K562 (cell line): Measurements from ENCODE around the gene BLOC1S3. TPM values are rescaled to one million over a fixed set of nuclear protein-coding genes. Genes with fewer than 3 reads are reported as not detected.

Experiments
- BCOR ChIP-seq: fragments of 450-650 bp; IDR thresholded peaks from 2 replicates; pipeline ENCODE4 v1.6.1; 2016
- KDM1A ChIP-seq, 2 experiments: fragments of 450-650 bp; IDR thresholded peaks; 2 replicates each; pipeline ENCODE4 v1.6.1; 2016; ENCODE audit warnings: mild to moderate bottlenecking in 2 of 2
- KDM5B ChIP-seq: fragments of 200-600 bp; sonication (generic); IDR thresholded peaks from 2 replicates; pipeline ENCODE4 v1.6.1; 2012; ENCODE audit warnings: low read depth, mild to moderate bottlenecking, moderate library complexity, low read length, control low read depth, inconsistent platforms; ENCODE audit not compliant: insufficient replicate concordance
- L3MBTL2 ChIP-seq: fragments of 450-650 bp; IDR thresholded peaks from 2 replicates; pipeline ENCODE4 v1.6.1; 2016; ENCODE audit warnings: mild to moderate bottlenecking, moderate library complexity
- MAZ ChIP-seq, 2 experiments: fragments of 450-650 bp in 1 of 2; sonication (generic) in 1 of 2; formaldehyde crosslinking; IDR thresholded peaks in 1 of 2; conservative IDR thresholded peaks in 1 of 2; 2 replicates each; pipeline versions ENCODE4 v1.4.0 to v1.5.0; 2020; ENCODE audit warnings: mild to moderate bottlenecking in 1 of 2, missing genetic modification reagents in 1 of 2
- MTA1 ChIP-seq: fragments of 450-650 bp; IDR thresholded peaks from 2 replicates; pipeline ENCODE4 v1.6.1; 2017; ENCODE audit warnings: borderline replicate concordance
- NEUROD1 ChIP-seq: fragments of 150-350 bp; IDR thresholded peaks from 2 replicates; pipeline ENCODE4 v1.6.1; 2014; ENCODE audit warnings: borderline replicate concordance, low read length, low read depth; ENCODE audit not compliant: partially characterized antibody
- POLR2AphosphoS2 ChIP-seq: IDR thresholded peaks from 2 replicates; pipeline ENCODE4 v1.6.1; 2012; ENCODE audit warnings: low read length, improper control_type of control experiment
- RBFOX2 ChIP-seq: fragments of 200-400 bp; formaldehyde crosslinking; IDR thresholded peaks from 2 replicates; pipeline ENCODE4 v1.6.1; 2017; ENCODE audit warnings: low read depth, mild to moderate bottlenecking, low read length, moderate library complexity
- SIN3A ChIP-seq, 2 experiments: fragments of 150-350 bp in 1 of 2; IDR thresholded peaks; 2 replicates each; pipeline ENCODE4 v1.6.1; 2011 to 2016; ENCODE audit warnings: borderline replicate concordance in 2 of 2, low read depth in 2 of 2, low read length in 2 of 2, mild to moderate bottlenecking in 2 of 2, moderate library complexity in 2 of 2; ENCODE audit not compliant: control insufficient read depth in 1 of 2
- SP2 ChIP-seq: IDR thresholded peaks from 2 replicates; pipeline ENCODE4 v1.6.1; 2011; ENCODE audit warnings: mild to moderate bottlenecking, low read depth, low read length, moderate library complexity; ENCODE audit not compliant: poor library complexity, severe bottlenecking; ENCODE audit errors: extremely low read depth
- ZFX ChIP-seq: sonication (generic); formaldehyde crosslinking; IDR thresholded peaks from 2 replicates; pipeline ENCODE4 v1.8.0; 2022; ENCODE audit warnings: mild to moderate bottlenecking, missing genetic modification reagents, moderate library complexity
- ZNF143 ChIP-seq: sonication (generic); formaldehyde crosslinking; IDR thresholded peaks from 2 replicates; pipeline ENCODE4 v1.9.0; 2022; ENCODE audit warnings: mild to moderate bottlenecking, missing genetic modification reagents
- ZNF384 ChIP-seq: IDR thresholded peaks from 2 replicates; pipeline ENCODE4 v1.6.1; 2012; ENCODE audit warnings: low read depth, low read length, improper control_type of control experiment
- ZNF589 ChIP-seq: fragments of 200-800 bp; sonication (Bioruptor generic); IDR thresholded peaks from 2 replicates; pipeline ENCODE4 v1.6.1; 2016; ENCODE audit warnings: low read depth, missing genetic modification characterization, missing compliant biosample characterization
- polyA plus RNA-seq, 8 experiments: library from polyadenylated mRNA; depleted of rRNA in 4 of 8; stranded (reverse) in 5 of 8; unstranded in 3 of 8; fragments of >200 nt; fragmentation: Nextera tagmentation in 2 of 8; fragmentation: Illumina TruSeq in 1 of 8; extraction: Ambion mirVana in 2 of 8; extraction: Trizol in 1 of 8; gene quantifications; 2 replicates each; pipeline versions ENCODE4 v1.2.1 to v1.2.3, GENCODE V29; 2011 to 2014; ENCODE audit warnings: inconsistent platforms in 1 of 8, missing spikeins in 1 of 8
- total RNA-seq, 7 experiments: library from RNA; depleted of rRNA in 6 of 7; stranded (reverse); fragments of >200 nt in 6 of 7; fragmentation: Illumina TruSeq in 2 of 7; extraction: Trizol in 2 of 7; gene quantifications; 2 replicates each; pipeline versions ENCODE4 v1.2.1 to v1.2.3, GENCODE V29; 2011 to 2021; ENCODE audit warnings: low replicate concordance in 1 of 7
- TF ChIP-seq, protein P1 (sequence below): IDR thresholded peaks from 2 replicates; pipeline ENCODE4 v1.6.1; 2016; ENCODE audit warnings: missing genetic modification characterization, missing compliant biosample characterization
- TF ChIP-seq, protein P2 (sequence below): sonication (generic); formaldehyde crosslinking; IDR thresholded peaks from 2 replicates; pipeline ENCODE4 v1.8.0; 2022; ENCODE audit warnings: mild to moderate bottlenecking, missing genetic modification reagents
- TF ChIP-seq, protein P3 (sequence below), 2 experiments: IDR thresholded peaks in 1 of 2; conservative IDR thresholded peaks in 1 of 2; 2 replicates each; pipeline ENCODE4 v1.6.1; 2016; ENCODE audit warnings: low read depth in 2 of 2, mild to moderate bottlenecking in 1 of 2, missing compliant biosample characterization in 1 of 2, missing genetic modification characterization in 1 of 2, moderate library complexity in 1 of 2

BLOC1S3 gene
- total and polyA plus RNA-seq, 9 of the 15 experiments (the other 6 are each of a cell fraction or from before 2014, with no cell fraction given), result 3.9 to 20.2 (median 10.4) TPM

GRCh38 chr19:45179072-45179891 is 698 bp downstream of the BLOC1S3 start (continued):
- TF ChIP-seq KDM5B (peak; percentile 46), KDM1A (IDR thresholded peaks at IDR 0.05) (no peak), ZNF384 (no peak), RBFOX2 (peak; percentile 81), L3MBTL2 (no peak), MAZ (CRISPR knock-in tag; conservative IDR thresholded peaks at IDR 0.05 in 1 of 2, IDR thresholded peaks at IDR 0.05 in 1 of 2) (peak; percentile 43 to 44; a peak in 3 of 4 replicates), SIN3A (IDR thresholded peaks at IDR 0.05; ENCODE audit: borderline replicate concordance in 2 of 2, control insufficient read depth in 1 of 2, low read depth in 2 of 2, low read length in 2 of 2) (peak in 1 of 2 experiments; percentile 62; a peak in 2 of 4 replicates), BCOR (peak; percentile 80), POLR2AphosphoS2 (no peak), ZNF143 (CRISPR knock-in tag) (no peak), ZFX (peak; percentile 93), MTA1 (0 out of 2 replicates have a peak, but pooled peaks have one; percentile 21), ZNF589 (CRISPR knock-in tag) (no peak), NEUROD1 (peak; percentile 48), SP2 (no peak)
- TF ChIP-seq, protein P1, sequence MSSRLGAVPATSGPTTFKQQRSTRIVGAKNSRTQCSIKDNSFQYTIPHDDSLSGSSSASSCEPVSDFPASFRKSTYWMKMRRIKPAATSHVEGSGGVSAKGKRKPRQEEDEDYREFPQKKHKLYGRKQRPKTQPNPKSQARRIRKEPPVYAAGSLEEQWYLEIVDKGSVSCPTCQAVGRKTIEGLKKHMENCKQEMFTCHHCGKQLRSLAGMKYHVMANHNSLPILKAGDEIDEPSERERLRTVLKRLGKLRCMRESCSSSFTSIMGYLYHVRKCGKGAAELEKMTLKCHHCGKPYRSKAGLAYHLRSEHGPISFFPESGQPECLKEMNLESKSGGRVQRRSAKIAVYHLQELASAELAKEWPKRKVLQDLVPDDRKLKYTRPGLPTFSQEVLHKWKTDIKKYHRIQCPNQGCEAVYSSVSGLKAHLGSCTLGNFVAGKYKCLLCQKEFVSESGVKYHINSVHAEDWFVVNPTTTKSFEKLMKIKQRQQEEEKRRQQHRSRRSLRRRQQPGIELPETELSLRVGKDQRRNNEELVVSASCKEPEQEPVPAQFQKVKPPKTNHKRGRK (tag), result no peak
- TF ChIP-seq, protein P2, sequence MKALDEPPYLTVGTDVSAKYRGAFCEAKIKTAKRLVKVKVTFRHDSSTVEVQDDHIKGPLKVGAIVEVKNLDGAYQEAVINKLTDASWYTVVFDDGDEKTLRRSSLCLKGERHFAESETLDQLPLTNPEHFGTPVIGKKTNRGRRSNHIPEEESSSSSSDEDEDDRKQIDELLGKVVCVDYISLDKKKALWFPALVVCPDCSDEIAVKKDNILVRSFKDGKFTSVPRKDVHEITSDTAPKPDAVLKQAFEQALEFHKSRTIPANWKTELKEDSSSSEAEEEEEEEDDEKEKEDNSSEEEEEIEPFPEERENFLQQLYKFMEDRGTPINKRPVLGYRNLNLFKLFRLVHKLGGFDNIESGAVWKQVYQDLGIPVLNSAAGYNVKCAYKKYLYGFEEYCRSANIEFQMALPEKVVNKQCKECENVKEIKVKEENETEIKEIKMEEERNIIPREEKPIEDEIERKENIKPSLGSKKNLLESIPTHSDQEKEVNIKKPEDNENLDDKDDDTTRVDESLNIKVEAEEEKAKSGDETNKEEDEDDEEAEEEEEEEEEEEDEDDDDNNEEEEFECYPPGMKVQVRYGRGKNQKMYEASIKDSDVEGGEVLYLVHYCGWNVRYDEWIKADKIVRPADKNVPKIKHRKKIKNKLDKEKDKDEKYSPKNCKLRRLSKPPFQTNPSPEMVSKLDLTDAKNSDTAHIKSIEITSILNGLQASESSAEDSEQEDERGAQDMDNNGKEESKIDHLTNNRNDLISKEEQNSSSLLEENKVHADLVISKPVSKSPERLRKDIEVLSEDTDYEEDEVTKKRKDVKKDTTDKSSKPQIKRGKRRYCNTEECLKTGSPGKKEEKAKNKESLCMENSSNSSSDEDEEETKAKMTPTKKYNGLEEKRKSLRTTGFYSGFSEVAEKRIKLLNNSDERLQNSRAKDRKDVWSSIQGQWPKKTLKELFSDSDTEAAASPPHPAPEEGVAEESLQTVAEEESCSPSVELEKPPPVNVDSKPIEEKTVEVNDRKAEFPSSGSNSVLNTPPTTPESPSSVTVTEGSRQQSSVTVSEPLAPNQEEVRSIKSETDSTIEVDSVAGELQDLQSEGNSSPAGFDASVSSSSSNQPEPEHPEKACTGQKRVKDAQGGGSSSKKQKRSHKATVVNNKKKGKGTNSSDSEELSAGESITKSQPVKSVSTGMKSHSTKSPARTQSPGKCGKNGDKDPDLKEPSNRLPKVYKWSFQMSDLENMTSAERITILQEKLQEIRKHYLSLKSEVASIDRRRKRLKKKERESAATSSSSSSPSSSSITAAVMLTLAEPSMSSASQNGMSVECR (CRISPR knock-in tag), result no peak
- TF ChIP-seq, protein P3, sequence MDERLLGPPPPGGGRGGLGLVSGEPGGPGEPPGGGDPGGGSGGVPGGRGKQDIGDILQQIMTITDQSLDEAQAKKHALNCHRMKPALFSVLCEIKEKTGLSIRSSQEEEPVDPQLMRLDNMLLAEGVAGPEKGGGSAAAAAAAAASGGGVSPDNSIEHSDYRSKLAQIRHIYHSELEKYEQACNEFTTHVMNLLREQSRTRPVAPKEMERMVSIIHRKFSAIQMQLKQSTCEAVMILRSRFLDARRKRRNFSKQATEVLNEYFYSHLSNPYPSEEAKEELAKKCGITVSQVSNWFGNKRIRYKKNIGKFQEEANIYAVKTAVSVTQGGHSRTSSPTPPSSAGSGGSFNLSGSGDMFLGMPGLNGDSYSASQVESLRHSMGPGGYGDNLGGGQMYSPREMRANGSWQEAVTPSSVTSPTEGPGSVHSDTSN (CRISPR knock-in tag; IDR thresholded peaks at IDR 0.05; ENCODE audit: low read depth), result no peak
- TF ChIP-seq, protein P3 (tag; conservative IDR thresholded peaks at IDR 0.05; ENCODE audit: low read depth), result no peak
